KMS-11 (cell line): ENCODE measurements around the gene FGF14.

Experiments
- H2AFZ ChIP-seq: fragments of 200-600 bp; sonication (generic); 2 replicates; pipeline ENCODE4 v1.6.1; 2016; ENCODE audit warnings: antibody characterized with exemption, mixed run types, low read depth
- H3K27ac ChIP-seq: fragments of 200-600 bp; sonication (generic); 2 replicates; pipeline ENCODE4 v1.6.1; 2016; ENCODE audit warnings: mild to moderate bottlenecking, mixed run types
- H3K27me3 ChIP-seq: fragments of 200-600 bp; sonication (generic); 2 replicates; pipeline ENCODE4 v1.6.1; 2017; ENCODE audit warnings: mild to moderate bottlenecking, low read depth, mixed run types, moderate library complexity; ENCODE audit not compliant: insufficient read depth
- H3K36me3 ChIP-seq: fragments of 200-600 bp; sonication (generic); 2 replicates; pipeline ENCODE4 v1.6.1; 2017; ENCODE audit warnings: mild to moderate bottlenecking, mixed run types; ENCODE audit not compliant: insufficient read depth
- H3K4me1 ChIP-seq: fragments of 200-600 bp; sonication (generic); 2 replicates; pipeline ENCODE4 v1.6.1; 2016; ENCODE audit warnings: mild to moderate bottlenecking, low read depth, mixed run types; ENCODE audit not compliant: poor library complexity, severe bottlenecking
- H3K4me2 ChIP-seq: fragments of 200-600 bp; sonication (generic); 2 replicates; pipeline ENCODE4 v1.7.0; 2016; ENCODE audit warnings: mild to moderate bottlenecking, mixed run types
- H3K4me3 ChIP-seq: fragments of 200-600 bp; sonication (generic); IDR thresholded peaks from 2 replicates; pipeline ENCODE4 v1.6.1; 2017; ENCODE audit warnings: low read depth, low read length, mixed read lengths; ENCODE audit not compliant: insufficient read depth
- H3K79me2 ChIP-seq: fragments of 200-600 bp; sonication (generic); 2 replicates; pipeline ENCODE4 v1.6.1; 2016; ENCODE audit warnings: low read depth, mixed run types; ENCODE audit not compliant: insufficient read depth
- H3K9ac ChIP-seq: fragments of 200-600 bp; sonication (generic); 2 replicates; pipeline ENCODE4 v1.6.1; 2016; ENCODE audit warnings: mild to moderate bottlenecking, mixed run types
- H4K20me1 ChIP-seq: fragments of 200-600 bp; sonication (generic); 2 replicates; pipeline ENCODE4 v1.6.1; 2016; ENCODE audit warnings: mild to moderate bottlenecking, mixed run types; ENCODE audit not compliant: insufficient read depth
- CTCF ChIP-seq: fragments of 200-600 bp; sonication (generic); conservative IDR thresholded peaks from 2 replicates; pipeline ENCODE4 v1.6.1; 2017; ENCODE audit warnings: low read depth, mild to moderate bottlenecking, antibody characterized with exemption, low read length, moderate library complexity, mixed read lengths

Gene FGF14

GRCh38 chr13:102376318-102376717 is 25.5 kb downstream of the FGF14 start:
- Histone ChIP-seq H3K4me3 (no peak overlapping the region), H2AFZ (no peak overlapping the region), H3K4me2 (no peak overlapping the region), H3K9ac (no peak overlapping the region), H3K27ac (no peak overlapping the region), H3K27me3 (no peaks in the 10 kb centered on the region), H4K20me1 (no peaks in the 10 kb centered on the region), H3K4me1 (no peaks in the 10 kb centered on the region), H3K79me2 (no peaks in the 10 kb centered on the region), H3K36me3 (no peaks in the 10 kb centered on the region)
- TF ChIP-seq CTCF = no peak

- Histone ChIP-seq H3K9ac (no peak overlapping the region), H3K36me3 (no peaks in the 10 kb centered on the region), H3K27me3 (no peaks in the 10 kb centered on the region), H3K4me2 (no peak overlapping the region), H3K27ac (no peak overlapping the region), H3K4me3 (no peak overlapping the region), H3K79me2 (no peaks in the 10 kb centered on the region), H4K20me1 (no peaks in the 10 kb centered on the region), H2AFZ (no peak overlapping the region), H3K4me1 (no peaks in the 10 kb centered on the region)
- TF ChIP-seq CTCF = no peak
These were observed 27.1 kb downstream of the FGF14 start for GRCh38 chr13:102374726-102375125.

GRCh38 chr13:102374233-102374632 is 27.6 kb downstream of the FGF14 start:
- Histone ChIP-seq H3K79me2 (no peaks in the 10 kb centered on the region), H3K4me1 (no peaks in the 10 kb centered on the region), H3K27me3 (no peaks in the 10 kb centered on the region), H3K27ac (no peak overlapping the region), H3K36me3 (no peaks in the 10 kb centered on the region), H2AFZ (no peak overlapping the region), H4K20me1 (no peaks in the 10 kb centered on the region), H3K4me3 (no peak overlapping the region), H3K9ac (no peak overlapping the region), H3K4me2 (no peak overlapping the region)
- no peak for TF ChIP-seq CTCF

- no peak for TF ChIP-seq CTCF
- no peak overlapping the region for H2AFZ ChIP-seq
- H3K4me1 ChIP-seq = no peaks in the 10 kb centered on the region
- no peak overlapping the region for H3K4me2 ChIP-seq
- H3K27ac ChIP-seq = no peak overlapping the region
- no peaks in the 10 kb centered on the region for H4K20me1 ChIP-seq
- H3K27me3 ChIP-seq = no peaks in the 10 kb centered on the region
- no peak overlapping the region for H3K9ac ChIP-seq
- H3K79me2 ChIP-seq = no peaks in the 10 kb centered on the region
- no peaks in the 10 kb centered on the region for H3K36me3 ChIP-seq
- no peak overlapping the region for H3K4me3 ChIP-seq
These were observed 28.6 kb downstream of the FGF14 start for GRCh38 chr13:102373221-102373620.

GRCh38 chr13:102369302-102369701 is 32.5 kb downstream of the FGF14 start:
- Histone ChIP-seq H2AFZ (no peak overlapping the region), H3K27ac (no peak overlapping the region), H3K36me3 (no peaks in the 10 kb centered on the region), H3K9ac (no peak overlapping the region), H3K4me1 (no peaks in the 10 kb centered on the region), H3K27me3 (no peaks in the 10 kb centered on the region), H3K79me2 (no peaks in the 10 kb centered on the region), H4K20me1 (no peaks in the 10 kb centered on the region), H3K4me3 (no peak overlapping the region), H3K4me2 (no peak overlapping the region)
- no peak for TF ChIP-seq CTCF
